MG63 (cell line): ENCODE results near the gene EMX2. TPM values are rescaled to one million over a fixed set of nuclear protein-coding genes. Genes with fewer than 3 reads are reported as not detected.

Source experiments
- DNase-seq: peaks from one replicate; pipeline ENCODE4 v3.0.0-alpha.2; 2020
- H3K27me3 ChIP-seq: fragments of 250-450 bp; sonication (Bioruptor Pico); 2 replicates; pipeline ENCODE4 v1.5.1; 2020; ENCODE audit warnings: mild to moderate bottlenecking, moderate library complexity
- H3K36me3 ChIP-seq: fragments of 250-450 bp; sonication (Bioruptor Pico); 2 replicates; pipeline ENCODE4 v1.5.1; 2020; ENCODE audit warnings: mild to moderate bottlenecking, moderate library complexity
- H3K4me3 ChIP-seq: fragments of 250-450 bp; sonication (Bioruptor Pico); 2 replicates; pipeline ENCODE4 v1.5.1; 2020; ENCODE audit warnings: mild to moderate bottlenecking, moderate library complexity
- H3K9me3 ChIP-seq: fragments of 250-450 bp; sonication (Bioruptor Pico); 2 replicates; pipeline ENCODE4 v1.5.1; 2020; ENCODE audit warnings: mild to moderate bottlenecking, moderate library complexity
- total RNA-seq: library from RNA; depleted of rRNA; stranded (reverse); fragments of >200 nt; shearing (Covaris generic); gene quantifications from 2 replicates; pipeline ENCODE4 v1.2.3, GENCODE V29; 2014; ENCODE audit warnings: low replicate concordance

Gene EMX2
- total RNA-seq, 1 experiment from 2014 or later: 0.33 TPM

GRCh38 chr10:117518246-117518645 is 24.3 kb upstream of the EMX2 start:
- no peak for DNase-seq
- Histone ChIP-seq H3K27me3 (peaks cover 7% of the 10 kb centered on the region; the same call in 1 of the 2 replicates), H3K9me3 (no peaks in the 10 kb centered on the region), H3K4me3 (no peak overlapping the region), H3K36me3 (no peaks in the 10 kb centered on the region)

GRCh38 chr10:117519286-117519685 is 23.3 kb upstream of the EMX2 start:
- Histone ChIP-seq H3K27me3 (peaks cover 7% of the 10 kb centered on the region; the same call in 1 of the 2 replicates), H3K4me3 (no peak overlapping the region), H3K9me3 (no peaks in the 10 kb centered on the region), H3K36me3 (no peaks in the 10 kb centered on the region)
- no peak for DNase-seq

- Histone ChIP-seq H3K4me3 (no peak overlapping the region), H3K9me3 (no peaks in the 10 kb centered on the region), H3K27me3 (peaks cover 7% of the 10 kb centered on the region; the same call in 1 of the 2 replicates), H3K36me3 (no peaks in the 10 kb centered on the region)
- no peak for DNase-seq
These were observed 22.7 kb upstream of the EMX2 start for GRCh38 chr10:117519879-117520278.

- no peak overlapping the region for H3K4me3 ChIP-seq
- DNase-seq: no peak
- H3K27me3 ChIP-seq: 0 out of 2 replicates have a peak, but pooled peaks cover 5% of the 10 kb centered on the region
- H3K9me3 ChIP-seq: no peaks in the 10 kb centered on the region
- H3K36me3 ChIP-seq: no peaks in the 10 kb centered on the region
These were observed 11.8 kb upstream of the EMX2 start for GRCh38 chr10:117530791-117531190.

GRCh38 chr10:117531371-117532002 is 11.1 kb upstream of the EMX2 start:
- Histone ChIP-seq H3K27me3 (0 out of 2 replicates have a peak, but pooled peaks cover 5% of the 10 kb centered on the region), H3K36me3 (no peaks in the 10 kb centered on the region), H3K4me3 (no peak overlapping the region), H3K9me3 (no peaks in the 10 kb centered on the region)
- DNase-seq: no peak

- H3K4me3 ChIP-seq: no peak overlapping the region
- DNase-seq: no peak
- no peaks in the 10 kb centered on the region for H3K9me3 ChIP-seq
- H3K27me3 ChIP-seq: 0 out of 2 replicates have a peak, but pooled peaks cover 5% of the 10 kb centered on the region
- no peaks in the 10 kb centered on the region for H3K36me3 ChIP-seq
These were observed 10.6 kb upstream of the EMX2 start for GRCh38 chr10:117532003-117532385.

GRCh38 chr10:117532451-117533107 is 10.0 kb upstream of the EMX2 start:
- H3K9me3 ChIP-seq: no peaks in the 10 kb centered on the region
- DNase-seq: no peak
- H3K27me3 ChIP-seq: 0 out of 2 replicates have a peak, but pooled peaks cover 5% of the 10 kb centered on the region
- H3K4me3 ChIP-seq: no peak overlapping the region
- H3K36me3 ChIP-seq: no peaks in the 10 kb centered on the region

GRCh38 chr10:117533507-117534281 is 8.9 kb upstream of the EMX2 start:
- no peaks in the 10 kb centered on the region for H3K9me3 ChIP-seq
- DNase-seq: no peak
- no peaks in the 10 kb centered on the region for H3K36me3 ChIP-seq
- H3K4me3 ChIP-seq: no peak overlapping the region
- 0 out of 2 replicates have a peak, but pooled peaks cover 5% of the 10 kb centered on the region for H3K27me3 ChIP-seq

GRCh38 chr10:117534321-117535297 is 7.9 kb upstream of the EMX2 start:
- H3K9me3 ChIP-seq: no peaks in the 10 kb centered on the region
- no peak overlapping the region for H3K4me3 ChIP-seq
- DNase-seq: no peak
- no peaks in the 10 kb centered on the region for H3K36me3 ChIP-seq
- H3K27me3 ChIP-seq: 0 out of 2 replicates have a peak, but pooled peaks cover 5% of the 10 kb centered on the region

- H3K27me3 ChIP-seq: 0 out of 2 replicates have a peak, but pooled peaks cover 5% of the 10 kb centered on the region
- H3K4me3 ChIP-seq: no peak overlapping the region
These were observed 7.1 kb upstream of the EMX2 start for GRCh38 chr10:117535298-117536071.

GRCh38 chr10:117536072-117536865 is 6.3 kb upstream of the EMX2 start:
- 0 out of 2 replicates have a peak, but pooled peaks cover 5% of the 10 kb centered on the region for H3K27me3 ChIP-seq
- H3K4me3 ChIP-seq: no peak overlapping the region
- H3K36me3 ChIP-seq: no peaks in the 10 kb centered on the region
- no peaks in the 10 kb centered on the region for H3K9me3 ChIP-seq
- no peak for DNase-seq

More at GRCh38 chr10:117535298-117536071, 7.1 kb upstream of the EMX2 start:
- no peak for DNase-seq
- no peaks in the 10 kb centered on the region for H3K36me3 ChIP-seq
- no peaks in the 10 kb centered on the region for H3K9me3 ChIP-seq

- H3K27me3 ChIP-seq: peaks cover 7% of the 10 kb centered on the region
- DNase-seq: no peak
- H3K36me3 ChIP-seq: no peaks in the 10 kb centered on the region
- no peaks in the 10 kb centered on the region for H3K9me3 ChIP-seq
- no peak overlapping the region for H3K4me3 ChIP-seq
These were observed 5.6 kb upstream of the EMX2 start for GRCh38 chr10:117536866-117537435.

- Histone ChIP-seq H3K36me3 (no peaks in the 10 kb centered on the region), H3K4me3 (no peak overlapping the region), H3K9me3 (no peaks in the 10 kb centered on the region), H3K27me3 (peaks cover 11% of the 10 kb centered on the region)
- peak; percentile 32 for DNase-seq
These were observed 5.1 kb upstream of the EMX2 start for GRCh38 chr10:117537436-117537903.

GRCh38 chr10:117537904-117538524 is 4.5 kb upstream of the EMX2 start:
- no peak for DNase-seq
- no peak overlapping the region for H3K4me3 ChIP-seq
- H3K27me3 ChIP-seq: peaks cover 11% of the 10 kb centered on the region
- H3K9me3 ChIP-seq: no peaks in the 10 kb centered on the region
- H3K36me3 ChIP-seq: no peaks in the 10 kb centered on the region
